Effector CD8-positive, alpha-beta T cell (primary cell): ENCODE results near the gene DLX2.

Source experiments
- DNase-seq: peaks from one replicate; lab custom pipeline; 2025; lab: John Stamatoyannopoulos, UW

Gene DLX2

DNA sequence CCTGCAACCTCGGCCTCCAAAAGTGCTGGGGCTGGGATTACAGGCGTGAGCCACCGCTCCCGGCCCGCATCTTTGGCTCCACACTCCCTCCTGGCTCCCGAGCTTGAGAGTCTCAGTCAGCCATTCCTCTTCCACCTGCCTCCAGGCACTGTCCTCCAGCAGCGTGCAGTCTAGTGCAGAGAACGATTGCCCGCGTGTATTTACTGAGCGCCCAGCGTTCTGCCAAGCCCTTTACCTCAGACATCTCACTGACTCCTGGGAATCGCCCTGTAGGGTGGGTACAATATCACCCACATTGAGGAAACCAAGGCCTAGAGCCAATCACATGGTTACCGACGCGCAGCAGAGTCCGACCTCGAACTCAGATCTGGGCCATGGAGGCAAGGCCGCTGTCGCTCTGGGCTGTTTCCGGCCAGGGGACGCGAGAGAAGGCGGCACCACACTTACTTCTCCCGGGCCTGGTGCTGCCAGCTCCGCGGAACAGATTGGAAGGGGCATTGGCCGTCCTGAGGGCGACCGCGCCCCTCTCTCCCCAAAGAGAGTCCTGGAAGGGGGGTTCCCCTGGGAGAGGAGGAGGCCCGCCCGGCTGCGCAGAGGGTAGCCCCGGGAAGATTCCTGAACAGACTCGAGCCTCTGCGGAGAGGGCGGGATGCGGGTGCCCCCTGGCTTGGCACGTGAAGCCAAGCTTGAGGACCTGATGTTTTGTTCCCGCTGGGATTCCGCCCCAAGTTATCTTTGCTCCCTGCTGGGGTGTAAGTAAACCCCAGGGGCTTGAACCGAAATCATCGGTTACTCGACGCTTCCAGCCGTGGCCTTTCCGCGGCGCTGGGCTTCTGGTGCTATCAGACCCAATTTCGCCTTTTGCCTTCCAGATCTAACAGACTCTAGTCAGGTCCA is 5.2 kb upstream of the DLX2 start:
- DNase-seq, result no peak

GRCh38 chr2:172106108-172106961 is 3.6 kb upstream of the DLX2 start:
- DNase-seq, result no peak

DNA sequence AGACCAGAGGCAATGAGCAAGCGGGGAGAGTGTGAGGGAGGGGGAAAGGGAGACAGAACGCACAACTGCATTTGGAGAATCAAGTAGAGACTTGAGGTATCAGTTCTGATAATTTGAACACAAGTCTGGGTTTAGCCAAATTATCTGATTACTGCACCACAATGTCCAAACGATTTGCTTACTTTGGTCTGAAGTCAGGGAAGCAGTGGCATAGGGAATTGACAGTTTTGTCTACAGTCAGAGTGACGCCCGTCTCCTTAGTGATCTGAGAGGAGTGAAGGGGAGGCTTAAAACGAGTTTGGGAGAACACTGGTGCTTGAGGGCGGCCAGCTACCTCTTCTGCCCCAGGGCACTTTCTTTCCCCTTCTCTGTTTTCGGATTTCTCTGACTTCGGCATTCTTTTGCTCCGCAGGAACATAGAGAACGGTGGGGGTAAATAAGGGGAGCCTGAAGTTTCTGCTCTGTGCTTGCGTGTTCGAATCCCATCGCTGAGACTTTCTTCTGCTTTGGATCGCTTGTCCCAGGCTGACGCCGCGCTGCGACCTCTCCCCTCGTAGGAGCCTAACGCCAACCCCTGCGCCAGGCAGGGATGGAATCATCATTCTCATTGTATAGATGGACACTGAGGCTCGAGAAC is 2.9 kb upstream of the DLX2 start:
- DNase-seq, result no peak

GRCh38 chr2:172103471-172104272 is 972 bp upstream of the DLX2 start:
- DNase-seq, result peak; percentile 59

DNA sequence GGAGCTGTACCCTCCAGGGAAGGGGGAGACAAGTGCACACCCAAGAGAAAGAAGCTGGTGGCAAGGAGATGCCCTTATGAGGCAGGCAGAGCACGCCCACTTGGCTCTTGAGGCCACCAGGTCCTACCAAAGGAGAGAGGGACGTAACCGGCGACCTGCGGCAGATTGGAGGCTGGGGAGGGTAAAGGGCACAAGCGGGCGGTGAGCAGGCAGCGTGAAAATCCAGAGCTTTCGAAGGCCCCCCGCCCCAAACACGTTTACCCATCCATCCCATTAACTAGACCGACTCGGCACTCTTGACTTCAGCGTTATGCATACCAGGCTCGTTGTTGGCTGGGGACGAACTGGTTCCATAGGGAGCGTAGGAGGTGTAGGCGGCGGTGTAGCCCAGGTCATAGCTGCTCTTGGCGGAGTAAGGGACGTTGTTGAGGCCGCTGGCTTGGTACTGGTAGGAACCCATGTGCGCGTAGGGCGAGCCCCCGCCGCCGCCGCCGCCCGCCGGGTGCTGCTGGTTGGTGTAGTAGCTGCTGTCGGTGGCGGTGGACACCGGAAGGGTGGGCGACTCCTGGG is 794 bp downstream of the DLX2 start:
- no peak for DNase-seq

DNA sequence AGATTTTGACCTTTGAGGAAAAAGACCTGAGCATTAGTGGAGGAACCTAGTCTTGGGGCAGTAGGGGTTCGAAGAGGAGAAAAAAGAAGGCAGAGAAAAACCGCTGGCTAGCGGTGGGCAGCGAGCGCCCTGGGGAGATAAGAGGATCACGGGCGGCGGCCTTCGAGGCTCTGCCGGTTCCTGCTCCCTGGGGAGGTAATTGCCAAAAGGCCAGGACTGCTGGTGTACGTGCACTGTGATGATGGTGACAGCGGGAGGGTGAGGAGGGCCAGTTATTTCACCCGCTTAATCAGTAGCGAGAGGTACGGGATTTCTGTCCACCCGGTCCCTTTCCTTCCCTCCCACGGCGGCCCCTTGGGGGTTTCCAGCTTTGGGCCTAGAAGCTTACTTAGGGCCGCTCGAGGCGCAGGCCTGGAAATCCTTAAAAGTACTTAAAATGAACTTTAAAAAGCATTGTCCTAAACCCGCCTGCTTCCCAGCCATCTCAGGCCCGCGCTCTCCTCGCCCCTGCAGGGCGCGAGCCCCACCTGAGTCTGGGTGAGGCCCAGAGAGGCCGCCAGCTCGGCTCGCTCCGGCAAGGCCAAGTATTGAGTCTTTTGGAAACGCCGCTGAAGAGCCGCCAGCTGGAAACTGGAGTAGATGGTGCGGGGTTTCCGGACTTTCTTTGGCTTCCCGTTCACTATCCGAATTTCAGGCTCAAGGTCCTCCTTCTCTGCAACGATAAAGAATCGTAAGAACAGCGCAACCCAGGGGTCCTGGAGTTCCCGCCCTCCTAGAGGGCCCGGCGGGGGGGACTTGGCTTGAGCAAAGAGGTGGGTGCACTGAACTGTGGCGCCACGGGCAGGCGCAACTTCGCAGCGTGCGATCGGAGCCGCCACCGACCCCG is 1.5 kb downstream of the DLX2 start:
- DNase-seq, result no peak

- DNase-seq, result no peak
Measured at GRCh38 chr2:172100080-172100934, 2.4 kb downstream of the DLX2 start.

- DNase-seq, result no peak
Measured at GRCh38 chr2:172099472-172100079, 3.1 kb downstream of the DLX2 start.

DNA sequence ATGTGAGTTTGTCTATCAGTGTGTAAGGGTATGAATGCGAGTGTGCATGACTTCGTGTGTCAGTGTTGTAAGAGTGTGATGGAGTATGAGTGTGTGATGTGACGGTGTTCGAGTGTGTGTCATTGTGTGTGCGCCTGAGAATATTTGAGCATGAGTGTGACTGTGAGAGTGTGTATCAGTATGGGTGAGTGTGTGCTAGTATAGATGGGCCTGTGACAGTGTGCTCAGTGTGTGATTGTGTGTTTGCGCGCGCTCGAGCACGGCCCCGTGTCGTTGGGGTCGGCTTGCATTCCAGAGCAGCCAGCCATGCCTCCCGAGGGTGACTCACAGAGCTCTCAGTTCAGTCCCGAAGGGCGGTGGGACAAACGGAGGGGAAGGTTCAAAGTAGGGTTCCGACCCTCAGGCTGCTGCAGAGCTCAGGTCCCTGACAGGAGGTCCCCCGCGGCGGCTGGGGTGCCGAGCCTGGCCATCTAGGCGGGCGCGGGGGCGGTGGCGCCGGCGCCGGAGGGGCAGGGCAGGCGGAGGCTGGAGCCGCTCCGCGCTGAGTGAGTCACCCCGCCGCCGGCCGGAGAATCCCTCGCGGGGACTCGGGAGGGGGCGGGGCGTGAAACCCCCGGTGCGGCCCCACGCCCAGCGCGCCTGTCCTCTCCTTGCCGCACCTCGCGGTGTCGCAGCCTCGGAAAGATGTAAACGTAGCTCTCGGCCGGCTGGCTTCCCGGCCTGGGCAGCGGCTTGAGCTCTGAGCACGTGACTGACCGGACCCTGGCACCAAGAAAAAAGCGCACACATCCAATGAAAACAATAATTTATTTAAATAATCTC is 3.8 kb downstream of the DLX2 start:
- DNase-seq, result no peak

DNA sequence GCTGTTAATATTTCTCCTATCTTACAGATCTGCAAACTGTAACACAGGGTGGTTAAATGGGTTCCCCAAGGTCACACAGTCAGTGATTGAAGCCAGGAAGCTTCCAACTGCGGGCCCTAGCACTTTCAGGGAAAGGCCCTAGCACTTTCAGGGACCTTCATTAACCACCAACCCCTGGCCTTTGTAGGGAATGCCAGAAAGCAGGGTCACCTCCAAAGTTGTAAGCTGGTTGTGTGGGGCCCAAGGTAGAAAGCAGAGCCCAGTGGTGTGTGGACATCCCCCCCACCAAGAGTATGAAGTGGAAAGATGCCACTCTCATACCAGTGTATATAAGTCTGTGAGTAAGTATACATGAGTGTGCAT is 4.4 kb downstream of the DLX2 start:
- no peak for DNase-seq

GRCh38 chr2:172097557-172098131 is 5.1 kb downstream of the DLX2 start:
- DNase-seq, result no peak

GRCh38 chr2:172096626-172097547 is 5.8 kb downstream of the DLX2 start:
- DNase-seq, result no peak

DNA sequence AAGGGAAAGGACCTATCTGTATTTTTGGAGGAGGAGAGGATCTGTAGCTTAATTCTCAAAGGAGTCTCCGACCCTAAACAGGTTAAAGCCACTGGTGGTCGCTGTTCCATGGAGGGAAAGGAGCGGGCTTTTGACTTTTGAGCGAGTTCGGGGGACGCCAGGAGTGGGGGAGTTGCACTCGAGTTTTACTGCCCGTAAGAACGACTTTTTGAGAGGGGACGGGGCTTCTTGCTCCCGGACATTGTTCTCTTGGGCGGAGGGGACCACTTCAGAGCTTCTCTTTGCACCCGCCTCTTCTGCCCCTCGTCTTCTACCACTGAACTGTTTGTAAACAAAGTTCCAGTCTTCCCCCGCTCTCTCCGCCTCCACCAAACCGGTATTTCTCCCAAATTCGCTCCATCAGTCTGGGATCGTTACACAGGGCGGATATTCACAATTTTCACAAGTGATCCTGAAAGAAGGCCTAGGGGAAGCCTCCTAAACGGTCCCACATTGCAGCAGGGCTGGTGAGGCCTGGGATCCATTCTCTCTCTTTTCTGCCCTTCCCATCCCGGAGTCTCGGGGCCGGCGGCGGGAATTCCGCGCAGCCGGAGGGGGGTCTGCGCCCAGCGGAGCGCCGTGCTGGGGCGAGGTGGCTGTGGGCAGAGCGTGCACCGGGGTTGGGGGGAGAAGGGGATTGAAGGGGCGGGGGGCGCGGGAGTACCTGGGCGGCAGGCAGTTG is 6.6 kb downstream of the DLX2 start:
- no peak for DNase-seq

GRCh38 chr2:172095146-172095904 is 7.4 kb downstream of the DLX2 start:
- DNase-seq, result peak; percentile 61
